Body of pancreas (tissue), 4 donors: ENCODE data around the gene AMY1A. TPM values are rescaled to one million over a fixed set of nuclear protein-coding genes. Genes with fewer than 3 reads are reported as not detected.
"Not testable (repeated sequence)": the region's sequence is repeated elsewhere in the genome, so short reads cannot be mapped to it uniquely, and the experiment has no call there.

ENCODE experiments used
- ATAC-seq: fragments of 150-250 bp; one replicate; pipeline ENCODE4 v1.9.1; 2016
- DNase-seq, 4 donors: peaks; one replicate each; pipeline ENCODE4 v3.0.0-alpha.2; 2019
- H3K27ac ChIP-seq, 4 donors: fragments of 200-600 bp; sonication (generic); 1 replicate in 3 of 4; 2 replicates in 1 of 4; pipeline versions ENCODE4 v1.5.1 to v1.6.1; 2016 to 2019; ENCODE audit warnings: mild to moderate bottlenecking in 1 of 4, mixed read lengths in 1 of 4, moderate library complexity in 1 of 4
- H3K27me3 ChIP-seq, 2 donors: fragments of 200-600 bp; sonication (generic); one replicate each; pipeline ENCODE4 v1.6.0; 2016; ENCODE audit warnings: mild to moderate bottlenecking in 1 of 2
- H3K36me3 ChIP-seq, 2 donors: fragments of 200-600 bp; sonication (generic); replicated peaks in 1 of 2; 2 replicates each; pipeline ENCODE4 v1.5.1; 2016; ENCODE audit warnings: low read depth in 2 of 2; ENCODE audit not compliant: insufficient read depth in 1 of 2
- H3K4me1 ChIP-seq: fragments of 200-600 bp; sonication (generic); one replicate; pipeline ENCODE4 v1.6.0; 2016
- H3K4me3 ChIP-seq, 2 donors: fragments of 200-600 bp; sonication (generic); 1 replicate in 1 of 2; 2 replicates in 1 of 2; pipeline ENCODE4 v1.5.1; 2016 to 2019
- H3K9me3 ChIP-seq, 3 donors: fragments of 200-600 bp; sonication (generic); 1 replicate in 2 of 3; 2 replicates in 1 of 3; pipeline ENCODE4 v1.5.1; 2016
- POLR2A ChIP-seq, 3 donors: fragments of 450-650 bp; IDR thresholded peaks; one replicate each; pipeline ENCODE4 v1.6.1; 2016; ENCODE audit warnings: antibody characterized with exemption in 3 of 3, mild to moderate bottlenecking in 2 of 3
- WGBS, 2 donors: methylation state at CpG; one replicate each; pipeline ENCODE4 v1.1.5; 2017; 5-methylcytosine and 5-hydroxymethylcytosine counted together
- intact Hi-C: fragments of 100-400 bp; cut with DNase I; formaldehyde crosslinking; loops from one replicate; pipeline ENCODE4 v1.15.1; 2023
- total RNA-seq, 2 donors: library from RNA; depleted of rRNA; stranded (reverse); fragments of >200 nt; gene quantifications; one replicate each; pipeline ENCODE4 v1.1.0, GENCODE V29; 2016

Gene AMY1A
- not detected for total RNA-seq

DNA sequence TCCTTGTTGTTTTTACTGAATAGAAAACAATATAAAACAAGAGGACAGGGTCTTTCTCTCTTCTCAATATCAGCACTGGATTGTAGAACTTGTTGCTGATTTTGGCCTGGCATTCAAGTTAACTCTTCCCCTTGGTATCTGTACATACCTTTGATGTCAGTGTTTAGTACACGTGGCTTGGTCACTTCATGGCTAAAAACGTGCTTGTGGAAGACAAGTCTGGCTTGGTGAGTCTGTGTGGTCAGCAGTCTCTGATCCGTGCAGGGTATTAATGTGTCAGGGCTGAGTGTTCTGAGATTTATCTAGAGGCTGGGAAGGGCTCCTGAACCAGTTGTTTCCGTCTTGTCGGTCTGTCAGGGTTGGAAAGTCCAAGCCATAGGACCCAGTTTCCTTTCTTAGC, at the start of gene AMY1A:
TSS of gene AMY1A (plus strand) at position 301 of the 400 bp plus-strand sequence. CDS start 571 bp downstream, outside the sequence.
- ATAC-seq, H3K9me3 ChIP-seq, H3K36me3 ChIP-seq, DNase-seq, H3K27ac ChIP-seq, intact Hi-C loops, H3K27me3 ChIP-seq, H3K4me3 ChIP-seq, H3K4me1 ChIP-seq: not testable (repeated sequence)
- no CpG with 5 or more reads among the region's 5 CpGs for WGBS, 2 donors

DNA sequence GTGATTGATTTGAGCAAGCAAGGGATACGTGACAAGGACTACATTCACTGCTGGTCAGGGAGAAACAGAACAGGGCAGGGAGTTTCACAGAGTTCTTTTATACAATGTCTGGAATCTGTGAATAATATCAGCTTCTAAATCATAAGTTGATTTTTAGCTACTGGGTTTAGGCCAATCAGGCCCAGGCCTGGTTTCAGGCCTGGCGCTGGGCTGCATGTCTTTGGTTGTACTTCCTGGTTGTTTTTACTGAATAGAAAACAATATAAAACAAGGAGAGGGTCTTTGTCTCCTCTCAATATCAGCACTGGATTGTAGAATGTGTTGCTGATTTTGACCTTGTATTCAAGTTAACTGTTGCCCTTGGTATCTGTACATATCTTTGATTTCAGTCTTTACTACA, 39.2 kb upstream of the AMY1A start:
- no peaks in the 10 kb centered on the region for H3K9me3 ChIP-seq
- no peaks in the 10 kb centered on the region for H3K36me3 ChIP-seq
- no peak for TF ChIP-seq POLR2A (IDR thresholded peaks at IDR 0.05)
- H3K27me3 ChIP-seq = no peaks in the 10 kb centered on the region
- peak in 3 of 4 donors; percentile 13 to 37 (median 29) for DNase-seq
- peak; percentile 54 for ATAC-seq
- H3K4me1 ChIP-seq = peaks cover 17% of the 10 kb centered on the region
- intact Hi-C loops = no loop called here
- 44 to 53% methylated on average over 2 of the region's 2 CpGs for WGBS, 2 donors
- peak overlapping the region; percentile 69 to 89 (median 82) for H3K27ac ChIP-seq
- H3K4me3 ChIP-seq = no peak overlapping the region

DNA sequence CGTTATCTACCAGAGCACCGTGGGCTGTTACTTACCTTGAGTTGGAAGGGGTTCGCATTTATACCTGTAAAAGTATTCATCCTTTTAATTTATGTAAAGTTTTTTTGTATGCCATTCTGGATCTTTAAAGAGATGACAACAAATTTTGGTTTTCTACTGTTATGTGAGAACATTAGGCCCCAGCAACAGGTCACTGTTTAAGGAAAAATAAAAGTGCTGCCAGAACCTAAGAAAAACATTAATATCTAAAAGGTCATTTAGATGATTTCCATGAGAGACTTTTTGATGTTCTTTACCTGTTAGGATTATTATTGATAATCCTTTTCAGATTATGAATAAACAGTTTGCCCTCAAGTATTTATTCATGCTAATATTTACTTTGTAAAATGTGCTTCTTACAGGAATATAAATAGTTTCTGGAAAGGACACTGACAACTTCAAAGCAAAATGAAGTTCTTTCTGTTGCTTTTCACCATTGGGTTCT, 38.5 kb upstream of the AMY1A start, which contains the start of gene AMY2A:
TSS of gene AMY2A (plus strand) at position 434 of the 484 bp plus-strand sequence. CDS start at position 448, 14 bp downstream.
- Histone ChIP-seq H3K27ac (peak within 1 kb of the TSS; percentile 69 to 89 (median 82)), H3K4me1 (peaks cover 17% of the 10 kb centered on the region), H3K4me3 (peak within 1 kb of the TSS; percentile 7 to 19)
- DNase-seq, H3K36me3 ChIP-seq, H3K9me3 ChIP-seq, intact Hi-C loops, H3K27me3 ChIP-seq: not testable (repeated sequence)
- 29 to 40% methylated on average over 3 of the region's 3 CpGs for WGBS, 2 donors
- ATAC-seq = peak; percentile 49

DNA sequence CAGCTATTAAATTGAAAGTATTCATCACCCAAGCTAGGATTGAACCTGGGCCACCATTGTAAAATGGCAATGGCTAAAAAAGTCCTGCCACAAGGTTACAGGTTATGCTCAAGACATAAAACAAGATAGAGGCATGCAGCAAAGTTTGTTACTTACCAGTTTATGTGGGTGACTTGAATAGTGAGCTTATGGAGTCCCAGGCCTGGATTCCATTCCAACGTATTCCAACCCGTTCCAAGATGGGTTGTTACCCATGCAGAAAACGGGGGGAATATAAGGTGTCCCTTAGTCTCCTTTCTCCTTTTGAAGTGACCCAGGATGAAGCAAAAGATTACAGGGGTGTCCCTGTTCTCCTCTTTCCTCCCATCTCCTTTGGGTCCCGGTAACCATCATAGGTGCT, 28.1 kb upstream of the AMY1A start:
- H3K36me3 ChIP-seq, H3K4me1 ChIP-seq, H3K4me3 ChIP-seq, intact Hi-C loops, H3K27me3 ChIP-seq, H3K9me3 ChIP-seq, H3K27ac ChIP-seq, DNase-seq: not testable (repeated sequence)
- ATAC-seq = peak; percentile 66
- WGBS, 2 donors = 65% methylated on average over 4 of the region's 4 CpGs; no CpG with 5 or more reads in 1 of the 2 donors

DNA sequence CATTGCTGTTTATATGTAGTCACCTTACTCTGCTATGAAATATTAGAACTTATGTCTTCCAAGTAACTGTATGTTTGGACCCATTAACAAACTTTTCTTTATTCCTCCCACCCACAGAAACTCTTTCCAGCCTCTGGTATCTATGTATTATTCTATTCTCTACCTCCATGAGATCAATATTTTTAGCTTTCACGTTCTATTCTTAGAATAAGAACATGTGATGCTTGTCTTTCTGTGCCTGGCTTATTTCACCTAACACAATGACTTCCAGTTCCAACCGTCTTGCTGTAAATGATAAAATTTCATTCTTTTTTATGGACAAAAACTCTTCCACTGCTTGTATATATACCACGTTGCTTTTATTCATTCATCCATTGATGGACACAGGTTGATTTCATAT, 14.4 kb upstream of the AMY1A start:
- DNase-seq, ATAC-seq, H3K27me3 ChIP-seq, H3K27ac ChIP-seq, intact Hi-C loops, H3K36me3 ChIP-seq, H3K9me3 ChIP-seq, H3K4me1 ChIP-seq, H3K4me3 ChIP-seq: not testable (repeated sequence)
- no CpG with 5 or more reads among the region's 3 CpGs for WGBS, 2 donors

DNA sequence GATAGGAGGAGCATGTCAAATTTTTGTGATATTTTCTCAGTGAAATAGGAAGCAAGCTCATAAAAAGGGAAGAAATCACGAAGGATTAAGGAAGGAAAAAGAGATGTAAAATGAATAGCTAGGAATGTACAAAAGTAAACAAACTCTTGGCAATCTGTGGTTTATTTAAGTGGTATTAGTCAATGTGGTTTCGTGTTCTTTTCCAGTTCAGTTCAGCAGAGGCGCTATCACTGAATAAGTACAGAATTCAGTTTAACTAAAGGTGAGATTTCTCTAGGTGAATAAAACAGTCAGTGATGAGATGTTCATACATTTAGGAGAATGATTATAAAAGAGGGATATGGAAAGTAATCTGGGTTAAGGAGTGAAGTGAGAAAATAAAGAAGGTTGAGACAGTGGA, 11.7 kb upstream of the AMY1A start:
- no CpG with 5 or more reads among the region's 3 CpGs for WGBS, 2 donors
- H3K4me3 ChIP-seq, H3K9me3 ChIP-seq, H3K27me3 ChIP-seq, H3K27ac ChIP-seq, H3K4me1 ChIP-seq, intact Hi-C loops, ATAC-seq, H3K36me3 ChIP-seq, DNase-seq: not testable (repeated sequence)

DNA sequence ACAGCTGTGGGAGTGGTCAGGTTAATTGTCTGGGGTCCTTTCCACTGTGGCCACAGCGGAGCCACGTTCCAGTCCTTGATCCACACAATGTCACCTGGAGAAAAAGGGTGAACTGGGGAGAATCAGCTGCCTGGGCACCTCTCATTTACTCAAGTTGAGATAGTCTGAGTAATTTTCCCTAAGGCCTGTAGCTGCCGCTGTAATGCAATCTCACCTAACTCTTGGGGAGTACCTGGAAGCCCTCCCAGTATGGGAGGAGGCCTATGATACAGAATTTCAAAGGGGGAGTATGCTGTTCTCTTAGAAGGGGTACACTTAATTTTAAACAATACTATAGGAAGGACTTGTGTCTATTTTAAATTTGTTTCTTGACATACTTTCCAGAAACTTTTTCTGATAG, 5.3 kb upstream of the AMY1A start:
- H3K4me3 ChIP-seq, intact Hi-C loops, H3K36me3 ChIP-seq, H3K27ac ChIP-seq, DNase-seq, H3K4me1 ChIP-seq, ATAC-seq, H3K9me3 ChIP-seq, H3K27me3 ChIP-seq: not testable (repeated sequence)
- no CpG with 5 or more reads among the region's 3 CpGs for WGBS, 2 donors

- H3K4me3 ChIP-seq, intact Hi-C loops, H3K4me1 ChIP-seq, ATAC-seq, H3K27me3 ChIP-seq, H3K27ac ChIP-seq, H3K36me3 ChIP-seq, H3K9me3 ChIP-seq, DNase-seq: not testable (repeated sequence)
- no CpG with 5 or more reads among the region's 4 CpGs for WGBS, 2 donors
Measured at GRCh38 chr1:103650889-103651288, 4.7 kb upstream of the AMY1A start.

GRCh38 chr1:103654133-103654532, 1.4 kb upstream of the AMY1A start:
- DNase-seq, ATAC-seq, H3K9me3 ChIP-seq, H3K4me3 ChIP-seq, H3K36me3 ChIP-seq, H3K4me1 ChIP-seq, intact Hi-C loops, H3K27ac ChIP-seq, H3K27me3 ChIP-seq: not testable (repeated sequence)
- no CpG with 5 or more reads among the region's 6 CpGs for WGBS, 2 donors

- H3K27me3 ChIP-seq, intact Hi-C loops, H3K9me3 ChIP-seq, H3K4me3 ChIP-seq, H3K4me1 ChIP-seq, DNase-seq, H3K36me3 ChIP-seq, ATAC-seq, H3K27ac ChIP-seq: not testable (repeated sequence)
- no CpG with 5 or more reads among the region's 3 CpGs for WGBS, 2 donors
Measured at GRCh38 chr1:103676335-103676734, 20.8 kb downstream of the AMY1A start.

- WGBS, 2 donors = no CpG with 5 or more reads among the region's 5 CpGs
- intact Hi-C loops = not testable (repeated sequence)
Measured at GRCh38 chr1:103696110-103696509, 40.5 kb downstream of the AMY1A start, which contains the start of gene AMY1B. Gene AMY1B, minus strand, starts transcription at chr1:103696210. Its CDS starts 571 bp downstream, at chr1:103695639.

GRCh38 chr1:103697430-103697829, 41.9 kb downstream of the AMY1A start:
- H3K27me3 ChIP-seq, intact Hi-C loops, DNase-seq, ATAC-seq, H3K27ac ChIP-seq, H3K36me3 ChIP-seq, H3K9me3 ChIP-seq, H3K4me3 ChIP-seq, H3K4me1 ChIP-seq: not testable (repeated sequence)
- no CpG with 5 or more reads among the region's 6 CpGs for WGBS, 2 donors

More at GRCh38 chr1:103696110-103696509, 40.5 kb downstream of the AMY1A start, which contains the start of gene AMY1B:
- not testable (repeated sequence) for H3K27me3 ChIP-seq, H3K27ac ChIP-seq, DNase-seq, H3K4me3 ChIP-seq, H3K36me3 ChIP-seq, H3K9me3 ChIP-seq, ATAC-seq, H3K4me1 ChIP-seq
